ENCODE data around the gene MAP3K6.

Gene MAP3K6

GRCh38 chr1:27360159-27361043 lies 6.4 kb downstream of the MAP3K6 start:
- TF ChIP-seq CEBPB (IDR thresholded peaks at IDR 0.05) (no peak), TCF12 (IDR thresholded peaks at IDR 0.05; ENCODE audit: low read depth) (no peak), CREB1 (IDR thresholded peaks at IDR 0.05; ENCODE audit: low read depth) (no peak), ZBTB7A (IDR thresholded peaks at IDR 0.05; ENCODE audit: low read depth) (no peak), RAD21 (IDR thresholded peaks at IDR 0.05; ENCODE audit: low read depth) (no peak), FOXM1 (IDR thresholded peaks at IDR 0.05; ENCODE audit: borderline replicate concordance, low read depth) (no peak), TEAD4 (IDR thresholded peaks at IDR 0.05) (no peak), EGR1 (IDR thresholded peaks at IDR 0.05) (no peak), YY1 (IDR thresholded peaks at IDR 0.05; ENCODE audit: low read depth) (no peak), EP300 (IDR thresholded peaks at IDR 0.05; ENCODE audit: borderline replicate concordance) (no peak)
- TF ChIP-seq, protein P1, sequence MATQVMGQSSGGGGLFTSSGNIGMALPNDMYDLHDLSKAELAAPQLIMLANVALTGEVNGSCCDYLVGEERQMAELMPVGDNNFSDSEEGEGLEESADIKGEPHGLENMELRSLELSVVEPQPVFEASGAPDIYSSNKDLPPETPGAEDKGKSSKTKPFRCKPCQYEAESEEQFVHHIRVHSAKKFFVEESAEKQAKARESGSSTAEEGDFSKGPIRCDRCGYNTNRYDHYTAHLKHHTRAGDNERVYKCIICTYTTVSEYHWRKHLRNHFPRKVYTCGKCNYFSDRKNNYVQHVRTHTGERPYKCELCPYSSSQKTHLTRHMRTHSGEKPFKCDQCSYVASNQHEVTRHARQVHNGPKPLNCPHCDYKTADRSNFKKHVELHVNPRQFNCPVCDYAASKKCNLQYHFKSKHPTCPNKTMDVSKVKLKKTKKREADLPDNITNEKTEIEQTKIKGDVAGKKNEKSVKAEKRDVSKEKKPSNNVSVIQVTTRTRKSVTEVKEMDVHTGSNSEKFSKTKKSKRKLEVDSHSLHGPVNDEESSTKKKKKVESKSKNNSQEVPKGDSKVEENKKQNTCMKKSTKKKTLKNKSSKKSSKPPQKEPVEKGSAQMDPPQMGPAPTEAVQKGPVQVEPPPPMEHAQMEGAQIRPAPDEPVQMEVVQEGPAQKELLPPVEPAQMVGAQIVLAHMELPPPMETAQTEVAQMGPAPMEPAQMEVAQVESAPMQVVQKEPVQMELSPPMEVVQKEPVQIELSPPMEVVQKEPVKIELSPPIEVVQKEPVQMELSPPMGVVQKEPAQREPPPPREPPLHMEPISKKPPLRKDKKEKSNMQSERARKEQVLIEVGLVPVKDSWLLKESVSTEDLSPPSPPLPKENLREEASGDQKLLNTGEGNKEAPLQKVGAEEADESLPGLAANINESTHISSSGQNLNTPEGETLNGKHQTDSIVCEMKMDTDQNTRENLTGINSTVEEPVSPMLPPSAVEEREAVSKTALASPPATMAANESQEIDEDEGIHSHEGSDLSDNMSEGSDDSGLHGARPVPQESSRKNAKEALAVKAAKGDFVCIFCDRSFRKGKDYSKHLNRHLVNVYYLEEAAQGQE (IDR thresholded peaks at IDR 0.05; ENCODE audit: low read depth) = no peak
- TF ChIP-seq, protein P2, sequence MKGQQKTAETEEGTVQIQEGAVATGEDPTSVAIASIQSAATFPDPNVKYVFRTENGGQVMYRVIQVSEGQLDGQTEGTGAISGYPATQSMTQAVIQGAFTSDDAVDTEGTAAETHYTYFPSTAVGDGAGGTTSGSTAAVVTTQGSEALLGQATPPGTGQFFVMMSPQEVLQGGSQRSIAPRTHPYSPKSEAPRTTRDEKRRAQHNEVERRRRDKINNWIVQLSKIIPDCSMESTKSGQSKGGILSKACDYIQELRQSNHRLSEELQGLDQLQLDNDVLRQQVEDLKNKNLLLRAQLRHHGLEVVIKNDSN (IDR thresholded peaks at IDR 0.05) = no peak
- TF ChIP-seq, protein P3, sequence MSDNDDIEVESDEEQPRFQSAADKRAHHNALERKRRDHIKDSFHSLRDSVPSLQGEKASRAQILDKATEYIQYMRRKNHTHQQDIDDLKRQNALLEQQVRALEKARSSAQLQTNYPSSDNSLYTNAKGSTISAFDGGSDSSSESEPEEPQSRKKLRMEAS (IDR thresholded peaks at IDR 0.05) = no peak

- TF ChIP-seq RAD21 (IDR thresholded peaks at IDR 0.05; ENCODE audit: low read depth) (no peak), EGR1 (IDR thresholded peaks at IDR 0.05) (no peak), TAF1 (IDR thresholded peaks at IDR 0.05; ENCODE audit: low read depth) (no peak), CEBPB (IDR thresholded peaks at IDR 0.05) (no peak), TCF12 (IDR thresholded peaks at IDR 0.05; ENCODE audit: low read depth) (no peak), EP300 (IDR thresholded peaks at IDR 0.05; ENCODE audit: borderline replicate concordance) (no peak), YY1 (IDR thresholded peaks at IDR 0.05; ENCODE audit: low read depth) (no peak), FOXM1 (IDR thresholded peaks at IDR 0.05; ENCODE audit: borderline replicate concordance, low read depth) (no peak), TEAD4 (IDR thresholded peaks at IDR 0.05) (no peak), NFIC (IDR thresholded peaks at IDR 0.05) (no peak), ZBTB7A (IDR thresholded peaks at IDR 0.05; ENCODE audit: low read depth) (no peak), CREB1 (IDR thresholded peaks at IDR 0.05; ENCODE audit: low read depth) (no peak)
- TF ChIP-seq, protein P1 (IDR thresholded peaks at IDR 0.05; ENCODE audit: low read depth) = no peak
- TF ChIP-seq, protein P3 (IDR thresholded peaks at IDR 0.05) = no peak
- TF ChIP-seq, protein P2 (IDR thresholded peaks at IDR 0.05) = no peak
Observed at GRCh38 chr1:27359822-27360158, 7.0 kb downstream of the MAP3K6 start.

GRCh38 chr1:27358928-27359313 lies 7.8 kb downstream of the MAP3K6 start:
- TF ChIP-seq CEBPB (IDR thresholded peaks at IDR 0.05) = no peak
- no peak for TF ChIP-seq CREB1 (IDR thresholded peaks at IDR 0.05; ENCODE audit: low read depth)
- TF ChIP-seq, protein P3 (IDR thresholded peaks at IDR 0.05) = no peak
- TF ChIP-seq ZBTB7A (IDR thresholded peaks at IDR 0.05; ENCODE audit: low read depth) = no peak
- no peak for TF ChIP-seq FOXM1 (IDR thresholded peaks at IDR 0.05; ENCODE audit: borderline replicate concordance, low read depth)
- TF ChIP-seq TEAD4 (IDR thresholded peaks at IDR 0.05) = no peak
- TF ChIP-seq TCF12 (IDR thresholded peaks at IDR 0.05; ENCODE audit: low read depth) = no peak

DNA sequence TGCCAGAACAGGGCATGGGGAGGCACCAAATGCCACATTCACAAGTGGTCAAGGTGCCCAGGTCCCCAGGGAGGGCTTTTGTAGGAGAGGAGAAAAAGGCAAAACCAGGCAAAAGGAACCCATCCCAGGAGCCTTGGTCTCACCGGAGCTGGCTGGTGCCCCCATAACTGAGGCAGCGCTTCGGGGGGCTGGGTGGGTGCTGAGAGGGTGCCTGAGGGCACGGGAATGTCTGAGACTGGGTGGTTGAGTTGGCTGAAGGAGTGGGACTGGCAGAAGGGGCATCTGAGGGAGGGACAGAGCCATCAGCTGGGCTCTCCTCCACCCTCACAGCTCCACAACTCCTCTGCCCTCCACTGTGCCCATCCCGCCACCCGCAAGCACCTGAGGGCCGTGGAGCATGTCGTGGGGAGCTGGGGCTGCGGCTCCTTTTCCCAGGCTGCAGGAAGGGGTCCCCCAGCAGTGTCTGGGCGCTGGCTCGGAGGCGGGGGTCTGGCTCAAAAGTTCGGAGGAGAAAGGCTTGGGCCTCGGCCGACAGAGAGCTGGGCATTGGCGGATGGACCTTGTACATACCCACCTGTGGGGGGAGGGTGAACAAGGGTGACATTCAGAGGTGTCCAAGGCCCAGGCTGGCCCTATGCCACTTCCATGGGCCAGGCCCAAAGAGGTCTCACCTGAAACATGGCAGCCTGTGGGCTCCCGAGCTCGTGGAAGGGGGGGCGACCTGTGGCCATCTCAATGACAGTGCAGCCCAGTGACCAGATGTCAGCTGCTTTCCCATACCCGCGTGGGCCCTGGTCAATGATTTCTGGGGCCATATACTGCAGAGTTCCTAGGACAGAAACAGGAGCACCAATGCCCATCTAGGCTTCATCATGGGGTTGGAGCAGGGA lies 8.5 kb downstream of the MAP3K6 start:
- no peak for TF ChIP-seq RAD21 (IDR thresholded peaks at IDR 0.05; ENCODE audit: low read depth)
- TF ChIP-seq, protein P2 (IDR thresholded peaks at IDR 0.05) = no peak
- TF ChIP-seq, protein P1 (IDR thresholded peaks at IDR 0.05; ENCODE audit: low read depth) = no peak

Measured in Ishikawa (cell line).